Large intestine (tissue), 3 donors: ENCODE data around the gene USP32. TPM values are rescaled to one million over a fixed set of nuclear protein-coding genes. Genes with fewer than 3 reads are reported as not detected.

Experiments
- DNase-seq, 2 donors: peaks; one replicate each; pipeline versions ENCODE4 v3.0.0 to v3.0.0-alpha.2; 2013
- H3K27ac ChIP-seq: one replicate; pipeline ENCODE4 v1.5.1; 2013; ENCODE audit warnings: low read length
- H3K27me3 ChIP-seq: 2 replicates; pipeline ENCODE4 v1.6.1; 2013; ENCODE audit warnings: low read length; ENCODE audit not compliant: control insufficient read depth, insufficient read depth
- H3K36me3 ChIP-seq: 2 replicates; pipeline ENCODE4 v1.6.1; 2013; ENCODE audit warnings: low read length; ENCODE audit not compliant: control insufficient read depth, insufficient read depth
- H3K4me1 ChIP-seq: one replicate; pipeline ENCODE4 v1.6.1; 2013; ENCODE audit warnings: low read length; ENCODE audit not compliant: control insufficient read depth, insufficient read depth
- H3K4me3 ChIP-seq: one replicate; pipeline ENCODE4 v1.5.1; 2013; ENCODE audit warnings: low read length
- H3K9me3 ChIP-seq: one replicate; pipeline ENCODE4 v1.6.1; 2013; ENCODE audit warnings: mild to moderate bottlenecking, low read depth, low read length, moderate library complexity; ENCODE audit not compliant: control insufficient read depth
- WGBS: methylation state at CpG from one replicate; pipeline ENCODE4 v1.1.5; 2013; ENCODE audit warnings: low lambda C conversion rate; ENCODE audit not compliant: insufficient coverage; 5-methylcytosine and 5-hydroxymethylcytosine counted together
- polyA plus RNA-seq: library from polyadenylated mRNA; unstranded; fragments of 120-200 nt; gene quantifications from one replicate; pipeline ENCODE4 v1.2.1, GENCODE V29; 2013

USP32 gene
- polyA plus RNA-seq, 1 donor = 24.0 TPM

- Histone ChIP-seq H3K4me1 (no peaks in the 10 kb centered on the region), H3K9me3 (no peaks in the 10 kb centered on the region), H3K4me3 (no peak overlapping the region), H3K27ac (no peak overlapping the region), H3K27me3 (no peaks in the 10 kb centered on the region), H3K36me3 (peaks cover 2% of the 10 kb centered on the region)
- DNase-seq = no peak
These were observed 111.3 kb downstream of the USP32 start for GRCh38 chr17:60280673-60281072.

DNA sequence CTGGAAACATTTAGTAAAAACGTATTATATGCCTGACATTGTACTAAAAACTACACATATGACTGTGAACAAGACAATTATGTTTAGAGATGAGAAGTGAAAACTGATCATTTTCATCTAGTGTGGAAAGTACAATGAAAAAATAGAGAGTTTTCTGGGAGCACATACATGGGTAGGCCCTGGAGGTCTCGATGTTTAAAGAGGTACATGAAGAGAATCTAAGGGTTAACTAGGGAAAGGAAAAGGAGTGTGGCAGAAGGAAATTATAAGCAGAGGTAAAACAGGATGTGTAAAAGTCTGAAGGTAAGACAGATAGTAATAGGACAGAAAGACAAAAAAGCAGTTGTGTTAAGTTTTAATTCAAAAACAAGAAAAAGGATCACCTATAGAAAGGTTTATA, 113.7 kb downstream of the USP32 start:
- H3K9me3 ChIP-seq = no peaks in the 10 kb centered on the region
- 95% methylated on average over 2 of the region's 2 CpGs for WGBS

DNA sequence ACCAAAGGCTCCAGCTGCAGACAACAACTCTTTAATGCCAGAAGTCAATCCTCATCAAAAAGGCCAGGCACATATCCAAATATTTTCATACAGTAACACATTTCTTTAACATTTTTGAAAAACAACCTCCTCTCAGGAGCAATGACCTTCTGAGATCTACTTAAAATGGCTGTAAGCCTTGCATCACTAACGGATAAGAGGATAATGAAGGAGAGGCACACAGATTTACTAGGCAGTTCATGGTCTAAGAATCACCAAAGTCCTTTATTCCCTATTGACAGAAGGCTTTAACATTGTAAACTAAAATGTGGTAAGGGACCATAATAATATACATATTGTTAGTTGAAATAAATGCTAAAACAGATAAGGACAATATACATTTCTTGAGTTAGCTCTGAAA, 114.7 kb downstream of the USP32 start:
- DNase-seq = no peak
- WGBS = no CpG with 5 or more reads among the region's 1 CpG
- H3K27ac ChIP-seq = no peak overlapping the region
- H3K4me1 ChIP-seq = no peaks in the 10 kb centered on the region
- H3K9me3 ChIP-seq = no peaks in the 10 kb centered on the region
- H3K36me3 ChIP-seq = peaks cover 2% of the 10 kb centered on the region
- H3K27me3 ChIP-seq = no peaks in the 10 kb centered on the region
- H3K4me3 ChIP-seq = no peak overlapping the region

More for the DNA sequence above, 113.7 kb downstream of the USP32 start:
- Histone ChIP-seq H3K4me1 (no peaks in the 10 kb centered on the region), H3K4me3 (no peak overlapping the region), H3K36me3 (peaks cover 2% of the 10 kb centered on the region), H3K27me3 (no peaks in the 10 kb centered on the region), H3K27ac (no peak overlapping the region)
- no peak for DNase-seq

- Histone ChIP-seq H3K27me3 (no peaks in the 10 kb centered on the region), H3K36me3 (peaks cover 5% of the 10 kb centered on the region)
These were observed 122.5 kb downstream of the USP32 start for GRCh38 chr17:60269417-60269816.

DNA sequence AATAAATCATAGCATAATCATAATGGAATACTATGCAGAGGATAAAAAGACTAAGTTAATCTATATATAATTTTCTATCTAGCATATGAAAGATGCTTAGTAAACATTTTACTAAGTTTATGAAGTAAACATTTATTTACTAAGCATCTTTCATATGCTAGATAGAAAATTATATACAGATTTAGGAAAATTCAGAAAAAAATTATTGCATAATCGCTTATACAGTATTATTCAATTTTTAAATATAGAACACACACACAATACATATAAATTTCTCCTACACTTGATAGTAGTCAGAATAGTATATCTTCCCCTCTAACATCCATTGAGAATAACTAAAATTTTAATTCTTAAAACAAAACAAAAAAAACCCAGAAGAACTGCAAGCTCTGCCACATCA, 131.4 kb downstream of the USP32 start:
- no peaks in the 10 kb centered on the region for H3K9me3 ChIP-seq
- no peak for DNase-seq
- no peaks in the 10 kb centered on the region for H3K4me1 ChIP-seq
- no CpG with 5 or more reads among the region's 1 CpG for WGBS
- no peak overlapping the region for H3K4me3 ChIP-seq
- H3K36me3 ChIP-seq = peaks cover 14% of the 10 kb centered on the region
- no peaks in the 10 kb centered on the region for H3K27me3 ChIP-seq
- no peak overlapping the region for H3K27ac ChIP-seq

More at GRCh38 chr17:60269417-60269816, 122.5 kb downstream of the USP32 start:
- WGBS = no CpG with 5 or more reads among the region's 1 CpG
- DNase-seq = no peak
- Histone ChIP-seq H3K27ac (no peak overlapping the region), H3K4me1 (no peaks in the 10 kb centered on the region), H3K9me3 (no peaks in the 10 kb centered on the region), H3K4me3 (no peak overlapping the region)

DNA sequence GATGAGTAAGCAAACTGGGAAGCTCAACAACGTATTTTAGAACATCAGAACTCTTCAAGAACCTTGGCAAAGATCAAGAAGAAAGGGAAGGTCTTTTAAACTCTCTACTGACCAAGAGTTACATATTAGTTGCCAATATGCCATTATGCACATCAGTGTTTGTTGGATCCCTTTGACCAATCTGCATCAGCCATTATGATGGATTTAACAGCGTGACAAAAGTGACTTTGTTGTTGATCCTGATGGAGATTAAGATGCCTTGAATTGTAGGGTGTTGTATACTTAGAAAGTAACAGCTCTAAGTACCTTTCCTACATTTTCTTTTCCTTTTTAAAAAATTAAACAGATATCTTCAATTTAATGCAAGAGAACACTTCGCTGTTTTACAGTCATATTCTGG, 133.6 kb downstream of the USP32 start:
- peaks cover 11% of the 10 kb centered on the region for H3K36me3 ChIP-seq
- H3K27ac ChIP-seq = no peak overlapping the region
- no peak for DNase-seq
- no peaks in the 10 kb centered on the region for H3K4me1 ChIP-seq
- WGBS = 100% methylated on average over 1 of the region's 3 CpGs
- no peaks in the 10 kb centered on the region for H3K27me3 ChIP-seq
- H3K4me3 ChIP-seq = no peak overlapping the region
- H3K9me3 ChIP-seq = no peaks in the 10 kb centered on the region

DNA sequence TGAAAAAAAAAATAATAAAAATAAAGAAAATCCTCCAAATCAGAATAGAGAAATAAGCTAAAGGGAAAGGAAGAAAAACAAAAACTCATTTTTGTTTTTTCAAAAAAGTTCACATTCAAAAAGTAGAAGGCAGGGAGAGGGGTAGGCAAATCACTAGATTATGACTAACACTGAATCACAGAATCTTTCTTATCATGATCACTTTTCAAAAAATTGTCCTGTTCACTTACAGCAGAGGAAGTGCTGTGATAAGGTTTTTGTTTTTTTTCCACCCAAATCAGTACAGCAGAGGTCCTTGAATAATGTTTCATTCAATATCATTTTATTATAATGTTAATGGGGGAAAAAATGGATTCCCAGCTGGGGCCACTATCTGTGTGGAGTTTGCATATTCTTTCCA, 135.8 kb downstream of the USP32 start:
- no peak for DNase-seq
- no peak overlapping the region for H3K4me3 ChIP-seq
- peaks cover 8% of the 10 kb centered on the region for H3K36me3 ChIP-seq

GRCh38 chr17:60253048-60253447, 138.9 kb downstream of the USP32 start:
- Histone ChIP-seq H3K9me3 (no peaks in the 10 kb centered on the region), H3K27ac (no peak overlapping the region), H3K4me3 (no peak overlapping the region), H3K27me3 (no peaks in the 10 kb centered on the region), H3K4me1 (peaks cover 5% of the 10 kb centered on the region), H3K36me3 (peaks cover 8% of the 10 kb centered on the region)
- no peak for DNase-seq
- WGBS = no CpG with 5 or more reads among the region's 2 CpGs

More for the DNA sequence above, 135.8 kb downstream of the USP32 start:
- H3K4me1 ChIP-seq = no peaks in the 10 kb centered on the region
- H3K9me3 ChIP-seq = no peaks in the 10 kb centered on the region
- no peak overlapping the region for H3K27ac ChIP-seq
- no peaks in the 10 kb centered on the region for H3K27me3 ChIP-seq

GRCh38 chr17:60252459-60252858, 139.5 kb downstream of the USP32 start:
- WGBS = no CpG with 5 or more reads among the region's 1 CpG
- Histone ChIP-seq H3K4me1 (peaks cover 5% of the 10 kb centered on the region), H3K27me3 (no peaks in the 10 kb centered on the region), H3K4me3 (no peak overlapping the region), H3K36me3 (peaks cover 8% of the 10 kb centered on the region), H3K9me3 (peaks cover 3% of the 10 kb centered on the region), H3K27ac (no peak overlapping the region)
- DNase-seq = no peak

DNA sequence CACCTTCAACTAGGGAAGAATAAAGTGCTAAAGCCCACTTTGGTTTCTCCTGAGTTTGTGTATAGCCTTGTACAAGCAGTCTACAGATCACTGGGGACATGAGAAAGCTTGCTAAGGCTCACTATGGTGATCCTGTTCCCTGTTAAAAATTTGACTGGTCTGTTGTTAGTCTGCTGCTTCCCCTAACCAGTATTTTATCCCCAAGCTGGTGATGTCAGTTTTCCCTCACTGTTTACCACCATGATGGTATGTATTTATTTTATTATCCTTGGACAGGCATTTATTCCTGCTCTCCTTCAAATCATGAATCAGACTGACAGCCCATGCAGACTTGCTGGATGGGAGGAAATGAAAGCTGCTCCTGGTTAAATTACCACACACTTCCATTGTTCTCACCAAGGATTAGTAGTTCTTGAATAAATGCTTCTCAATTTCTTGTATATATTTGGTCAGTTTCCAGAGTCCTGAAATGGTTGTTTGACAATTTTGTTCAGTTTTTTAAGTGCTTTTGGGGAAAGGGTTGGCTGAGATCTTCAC, 142.6 kb downstream of the USP32 start:
- no peaks in the 10 kb centered on the region for H3K27me3 ChIP-seq
- no peak overlapping the region for H3K4me3 ChIP-seq
- H3K27ac ChIP-seq = peak overlapping the region; percentile 12
- peaks cover 5% of the 10 kb centered on the region for H3K4me1 ChIP-seq
- DNase-seq = peak in 1 of 2 donors; percentile 33
- H3K36me3 ChIP-seq = peaks cover 7% of the 10 kb centered on the region
- H3K9me3 ChIP-seq = peaks cover 3% of the 10 kb centered on the region

DNA sequence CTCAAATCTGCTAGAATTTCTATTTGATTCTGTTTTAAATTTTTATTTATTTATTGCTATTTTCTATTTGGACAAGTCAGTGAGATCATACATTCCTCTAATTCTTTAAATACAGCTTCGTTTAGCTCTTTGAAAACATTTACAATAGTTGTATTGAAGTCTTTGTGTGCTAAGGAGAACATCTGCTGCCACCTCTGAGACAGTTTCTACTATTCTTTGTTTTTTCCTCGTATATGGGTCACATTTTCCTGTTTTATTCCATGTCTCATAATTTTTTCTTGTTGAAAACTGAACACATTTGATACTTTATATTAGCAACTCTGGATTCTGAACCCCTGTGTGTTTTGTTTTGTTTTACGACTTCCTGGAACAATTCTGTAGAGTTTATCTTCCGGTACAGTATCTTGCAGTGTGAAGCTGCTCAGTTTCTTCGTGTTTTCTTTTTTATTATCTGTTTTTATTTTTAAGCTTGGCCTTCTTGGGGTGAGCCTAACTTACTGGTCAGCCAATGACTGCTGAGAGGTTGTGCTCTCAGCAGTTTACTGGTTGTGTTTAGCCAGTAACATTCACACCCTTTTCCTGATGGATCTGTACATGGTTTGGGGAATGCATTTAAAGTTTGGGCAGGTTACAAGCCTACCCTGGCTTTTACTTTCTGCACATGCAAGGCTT, 143.2 kb downstream of the USP32 start:
- H3K36me3 ChIP-seq = peaks cover 4% of the 10 kb centered on the region
- H3K27me3 ChIP-seq = no peaks in the 10 kb centered on the region
- peak overlapping the region; percentile 12 for H3K27ac ChIP-seq
- H3K4me3 ChIP-seq = no peak overlapping the region
- DNase-seq = peak in 1 of 2 donors; percentile 45
- WGBS = 41% methylated on average over 3 of the region's 5 CpGs
- H3K9me3 ChIP-seq = peaks cover 3% of the 10 kb centered on the region
- peaks cover 5% of the 10 kb centered on the region for H3K4me1 ChIP-seq
